HL-60 (cell line): Measurements from ENCODE around the gene IFNA7.

Experiments
- DNase-seq, 2 experiments: peaks; one replicate each; pipeline ENCODE4 v3.0.0-alpha.2; 2010 to 2020; ENCODE audit warnings: low read depth in 1 of 2, low spot score in 1 of 2
- H3K27ac ChIP-seq: fragments of 250-450 bp; sonication (Bioruptor Pico); replicated peaks from 2 replicates; pipeline ENCODE4 v1.5.1; 2020; ENCODE audit warnings: mild to moderate bottlenecking, moderate library complexity
- H3K27me3 ChIP-seq: fragments of 250-450 bp; sonication (Bioruptor Pico); 2 replicates; pipeline ENCODE4 v1.5.1; 2021; ENCODE audit warnings: mild to moderate bottlenecking, moderate library complexity; ENCODE audit not compliant: insufficient read depth, poor library complexity, severe bottlenecking
- H3K4me3 ChIP-seq: replicated peaks from 2 replicates; pipeline ENCODE4 v1.5.1; 2011; ENCODE audit warnings: mild to moderate bottlenecking, control low read depth, low read length; ENCODE audit not compliant: insufficient read depth
- CTCF ChIP-seq: IDR thresholded peaks from one replicate; pipeline ENCODE4 v1.5.1; 2011; ENCODE audit warnings: low read length, control low read depth, inconsistent platforms; ENCODE audit not compliant: insufficient read depth
- GABPA ChIP-seq: IDR thresholded peaks from 2 replicates; pipeline ENCODE4 v1.6.1; 2012; ENCODE audit warnings: low read depth
- POLR2AphosphoS5 ChIP-seq: IDR thresholded peaks from 2 replicates; pipeline ENCODE4 v1.6.1; 2012; ENCODE audit warnings: low read depth
- REST ChIP-seq: IDR thresholded peaks from 2 replicates; pipeline ENCODE4 v1.6.1; 2012; ENCODE audit warnings: low read depth; ENCODE audit not compliant: insufficient replicate concordance
- SPI1 ChIP-seq: IDR thresholded peaks from 2 replicates; pipeline ENCODE4 v1.6.1; 2012; ENCODE audit warnings: low read depth, mild to moderate bottlenecking, borderline replicate concordance

Gene IFNA7

GRCh38 chr9:21155501-21155900, 46.5 kb downstream of the IFNA7 start:
- H3K27me3 ChIP-seq = no peaks in the 10 kb centered on the region
- no peak overlapping the region for H3K4me3 ChIP-seq
- DNase-seq = no peak
- no peak for TF ChIP-seq SPI1
- TF ChIP-seq REST = no peak
- no peak for TF ChIP-seq CTCF
- TF ChIP-seq GABPA = no peak
- no peak for TF ChIP-seq POLR2AphosphoS5
- H3K27ac ChIP-seq = no peak overlapping the region

- peak overlapping the region; percentile 44 for H3K27ac ChIP-seq
Observed at GRCh38 chr9:21154018-21154608, 47.9 kb downstream of the IFNA7 start.

More at GRCh38 chr9:21154018-21154608, 47.9 kb downstream of the IFNA7 start:
- DNase-seq = peak; percentile 8 to 39
- TF ChIP-seq POLR2AphosphoS5 (no peak), REST (no peak), GABPA (no peak), SPI1 (no peak), CTCF (no peak)
- no peaks in the 10 kb centered on the region for H3K27me3 ChIP-seq
- no peak overlapping the region for H3K4me3 ChIP-seq
